GM23248 (cell line): ENCODE measurements around the gene RPH3AL.

ENCODE experiments used
- EZH2 ChIP-seq: fragments of 200-600 bp; sonication (generic); IDR thresholded peaks from 2 replicates; pipeline ENCODE4 v1.6.1; 2018; ENCODE audit warnings: antibody characterized with exemption, mild to moderate bottlenecking; ENCODE audit not compliant: insufficient read depth, poor library complexity, severe bottlenecking
- EZH2phosphoT487 ChIP-seq: fragments of 200-600 bp; sonication (generic); IDR thresholded peaks from 2 replicates; pipeline ENCODE4 v1.6.1; 2018; ENCODE audit warnings: antibody characterized with exemption, moderate library complexity, mild to moderate bottlenecking, low read depth; ENCODE audit not compliant: insufficient read depth

GRCh38 chr17:260031-260791, 92.4 kb downstream of the RPH3AL start:
- TF ChIP-seq EZH2 (no peak), EZH2phosphoT487 (no peak)
